Measurements from ENCODE around the gene RTBDN.
"Not testable (repeated sequence)": the region's sequence is repeated elsewhere in the genome, so short reads cannot be mapped to it uniquely, and the experiment has no call there.

RTBDN gene

DNA sequence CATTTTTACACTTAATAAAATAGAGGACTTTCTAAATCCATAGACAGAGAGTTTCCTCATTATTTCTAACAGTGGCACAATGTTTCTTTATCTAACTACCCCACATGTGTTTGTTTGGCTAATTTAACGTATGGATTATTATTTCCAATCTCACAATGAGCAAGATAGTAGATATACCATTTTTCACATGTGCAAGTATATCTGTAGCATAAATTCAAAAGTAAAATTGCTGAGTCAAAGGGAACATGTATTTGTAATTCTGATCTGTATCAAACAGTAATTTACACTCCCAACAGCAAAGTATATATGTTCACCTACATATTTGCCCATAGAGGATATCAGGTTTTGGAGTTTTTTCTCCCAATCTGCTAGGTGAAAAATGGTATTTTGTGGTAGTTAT, 22.3 kb upstream of the RTBDN start:
- DNase-seq = no peak

DNA sequence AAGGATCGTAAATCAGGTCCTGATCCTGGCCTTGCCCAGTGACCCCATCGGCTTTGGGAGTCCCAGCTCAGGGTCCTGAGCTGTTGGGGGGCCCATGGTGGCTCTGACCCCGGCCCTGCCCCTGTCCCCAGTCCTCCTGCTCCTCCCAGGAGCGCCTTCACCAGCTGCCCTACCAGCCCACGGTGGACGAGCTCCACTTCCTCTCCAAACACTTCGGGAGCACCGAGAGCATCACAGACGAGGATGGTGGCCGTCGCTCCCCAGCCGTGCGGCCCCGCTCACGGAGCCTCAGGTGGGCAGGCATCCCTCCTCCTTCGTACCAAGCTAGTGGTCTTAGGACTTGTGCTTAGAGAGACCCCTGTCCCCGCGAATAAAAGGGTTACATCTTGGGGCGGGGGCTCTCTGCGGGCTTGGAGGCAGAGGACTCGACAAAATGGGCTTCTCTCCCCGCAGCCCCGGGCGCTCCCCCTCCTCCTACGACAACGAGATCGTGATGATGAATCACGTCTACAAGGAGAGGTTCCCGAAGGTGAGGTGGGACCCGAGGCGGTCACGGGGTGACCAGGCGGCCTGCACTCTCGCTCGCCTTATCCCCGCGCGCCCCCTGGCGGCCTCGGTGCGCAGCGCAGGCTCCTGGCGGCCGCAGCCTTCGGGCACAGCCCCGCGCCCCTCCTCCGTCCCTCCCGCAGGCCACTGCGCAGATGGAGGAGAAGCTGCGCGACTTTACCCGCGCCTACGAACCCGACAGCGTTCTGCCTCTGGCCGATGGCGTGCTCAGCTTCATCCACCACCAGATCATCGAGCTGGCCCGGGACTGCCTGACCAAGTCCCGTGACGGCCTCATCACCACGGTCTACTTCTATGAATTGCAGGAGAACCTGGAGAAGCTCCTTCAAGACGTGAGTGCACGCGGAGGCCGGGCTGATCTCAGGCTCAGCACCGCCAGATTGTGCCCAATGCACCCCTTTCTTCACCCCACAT, 13.1 kb upstream of the RTBDN start:
- DNase-seq = peak; percentile 22

DNA sequence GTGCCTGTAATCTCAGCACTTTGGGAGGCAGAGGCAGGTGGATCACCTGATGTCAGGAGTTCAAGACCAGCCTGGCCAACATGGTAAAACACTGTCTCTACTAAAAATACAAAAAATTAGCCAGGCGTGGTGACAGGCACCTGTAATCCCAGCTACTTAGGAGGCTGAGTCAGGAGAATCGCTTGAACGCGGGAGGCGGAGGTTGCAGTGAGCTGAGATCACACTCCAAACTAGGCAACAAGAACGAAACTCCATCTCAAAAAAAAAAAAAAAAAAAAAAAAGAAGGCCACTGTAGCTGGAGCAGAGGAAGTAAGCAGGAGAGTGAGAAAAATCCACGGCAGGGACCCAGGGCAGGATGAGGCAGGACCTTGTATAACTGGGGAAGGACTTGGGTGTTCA, 12.2 kb upstream of the RTBDN start:
- not testable (repeated sequence) for DNase-seq

DNA sequence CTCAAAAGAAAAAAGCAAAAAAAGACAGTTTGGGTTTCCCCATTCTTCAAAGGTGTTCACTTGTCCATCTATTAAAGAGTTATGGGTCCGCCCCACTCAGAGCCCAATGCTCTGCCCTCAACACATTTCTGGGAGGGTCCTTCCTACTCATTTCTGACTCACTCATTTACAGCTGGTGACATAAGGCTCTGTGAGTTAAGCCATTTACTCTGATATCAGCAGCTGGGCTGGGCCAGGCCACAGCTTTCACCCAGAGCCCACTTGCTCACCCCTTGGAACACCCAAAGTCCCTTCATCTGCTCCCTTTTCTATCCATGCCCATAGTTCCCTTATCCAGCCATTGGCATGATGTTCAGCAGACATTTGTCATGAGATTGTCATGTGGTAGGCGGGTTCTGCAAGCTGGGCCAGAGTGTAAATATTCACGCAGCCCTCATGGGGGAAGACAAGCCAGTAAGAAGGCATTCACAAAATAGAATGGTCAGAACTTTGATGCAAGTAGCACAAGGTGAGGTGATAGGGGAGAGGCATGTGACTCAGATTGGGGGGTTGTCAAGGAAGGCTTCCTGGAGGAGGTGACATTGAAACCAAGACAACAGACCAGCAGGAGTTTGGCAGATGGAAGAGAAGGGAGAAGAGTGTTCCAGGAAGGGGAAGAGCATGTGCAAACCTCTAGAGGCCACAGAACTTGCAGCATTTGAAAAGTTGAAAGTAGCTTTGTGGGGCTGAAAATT, 9.8 kb upstream of the RTBDN start:
- no peak for DNase-seq

DNA sequence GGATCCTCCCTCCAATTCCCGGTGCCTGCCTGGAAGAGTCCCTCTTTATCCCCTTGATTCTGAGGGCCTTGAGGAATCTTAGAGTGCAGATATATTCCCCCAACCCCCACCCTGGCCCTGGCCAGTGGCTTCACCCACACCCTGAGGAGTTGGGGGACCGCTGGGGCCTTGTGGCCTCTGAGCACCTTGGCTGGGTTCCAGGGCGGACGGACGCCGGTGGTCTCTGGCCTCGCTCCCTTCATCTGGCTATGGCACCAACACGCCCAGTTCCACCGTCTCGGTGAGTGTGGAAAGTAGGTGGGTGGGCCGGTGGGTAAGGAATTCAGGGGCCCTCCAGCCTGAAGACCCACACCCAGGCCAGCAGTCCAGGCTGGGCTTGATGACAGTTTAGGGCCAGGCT, 8.9 kb upstream of the RTBDN start:
- DNase-seq = no peak

DNA sequence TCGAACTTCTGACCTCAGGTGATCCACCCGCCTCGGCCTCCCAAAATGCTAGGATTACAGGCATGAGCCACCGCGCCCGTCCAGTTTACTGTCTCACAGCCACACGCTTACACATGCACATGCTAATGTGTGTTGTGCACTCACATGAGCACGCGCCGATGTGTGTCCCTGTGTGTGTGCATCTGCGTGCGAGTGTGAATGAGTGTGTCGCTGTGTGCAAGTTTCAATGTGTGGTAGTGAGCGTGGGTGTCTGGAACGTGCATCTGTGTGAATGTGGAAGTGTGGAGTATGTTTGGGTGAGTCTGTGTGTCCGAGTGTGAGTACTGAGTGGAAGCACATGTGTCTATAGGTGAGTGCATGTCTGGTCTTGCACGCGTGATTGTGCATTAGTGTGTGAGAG, 8.1 kb upstream of the RTBDN start:
- DNase-seq = no peak

DNA sequence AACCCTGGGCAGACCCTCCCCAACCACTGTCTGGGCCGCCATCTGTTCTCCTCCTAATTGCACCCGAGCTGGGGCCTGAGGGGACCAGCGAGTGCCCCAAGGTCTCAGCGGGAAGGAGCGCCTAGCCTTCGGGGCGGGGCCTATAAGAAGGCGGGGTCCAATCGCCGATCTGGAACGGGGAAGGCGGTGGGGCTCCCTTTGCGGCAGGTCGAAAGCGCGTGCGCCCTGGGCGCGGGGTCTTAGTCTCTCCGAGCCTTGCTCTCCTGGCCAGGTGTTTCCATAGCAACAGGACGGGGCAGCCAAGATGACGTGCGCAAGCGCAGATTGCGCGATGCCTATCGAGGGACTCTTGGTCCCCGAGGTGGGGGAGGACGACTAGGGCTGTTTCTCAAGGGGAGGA, 6.7 kb upstream of the RTBDN start:
- DNase-seq = no peak

DNA sequence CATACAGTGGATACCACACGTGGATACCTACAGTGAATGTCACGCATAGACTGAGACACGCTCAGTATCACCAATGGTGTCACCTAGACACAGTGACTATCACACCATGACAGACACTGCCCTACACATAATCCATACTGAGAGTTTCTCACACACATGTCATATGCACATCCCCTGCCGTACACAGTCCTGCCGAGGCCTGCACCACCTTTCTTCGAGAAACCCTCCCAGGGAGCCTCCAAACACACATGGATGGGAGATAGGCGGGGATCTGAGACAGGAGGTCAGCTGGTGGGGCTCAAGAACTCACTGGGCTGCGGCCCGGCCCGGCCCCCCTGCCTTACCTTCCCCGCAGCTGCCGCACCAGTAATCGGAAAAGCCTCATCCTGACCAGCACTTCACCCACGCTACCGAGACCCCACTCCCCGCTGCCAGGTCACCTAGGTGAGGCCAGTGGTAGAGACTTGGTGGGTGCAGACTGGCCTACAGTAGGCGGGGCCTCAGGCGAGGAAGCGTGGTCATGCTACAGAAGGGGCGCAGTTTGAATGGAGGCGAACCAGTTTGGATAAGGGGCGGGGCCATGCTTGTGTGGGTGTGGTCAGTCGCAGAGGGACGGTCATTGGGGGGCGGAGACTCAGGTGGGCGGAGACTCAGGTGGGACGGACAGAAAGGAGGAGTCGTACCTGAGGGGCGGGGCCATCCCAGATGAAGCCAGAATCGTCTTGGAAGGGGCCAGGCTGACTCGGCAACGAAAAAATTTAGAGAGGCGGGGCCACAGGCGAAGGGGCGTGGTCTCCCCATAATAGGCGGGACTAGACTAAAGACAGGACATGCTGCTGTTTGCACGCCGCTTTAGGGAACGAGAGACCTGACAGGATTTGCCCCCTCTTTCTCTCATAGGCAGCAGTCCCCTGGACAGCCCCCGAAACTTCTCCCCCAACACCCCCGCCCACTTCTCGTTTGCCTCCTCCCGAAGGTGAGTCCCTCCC, 6.0 kb upstream of the RTBDN start:
- DNase-seq = no peak

DNA sequence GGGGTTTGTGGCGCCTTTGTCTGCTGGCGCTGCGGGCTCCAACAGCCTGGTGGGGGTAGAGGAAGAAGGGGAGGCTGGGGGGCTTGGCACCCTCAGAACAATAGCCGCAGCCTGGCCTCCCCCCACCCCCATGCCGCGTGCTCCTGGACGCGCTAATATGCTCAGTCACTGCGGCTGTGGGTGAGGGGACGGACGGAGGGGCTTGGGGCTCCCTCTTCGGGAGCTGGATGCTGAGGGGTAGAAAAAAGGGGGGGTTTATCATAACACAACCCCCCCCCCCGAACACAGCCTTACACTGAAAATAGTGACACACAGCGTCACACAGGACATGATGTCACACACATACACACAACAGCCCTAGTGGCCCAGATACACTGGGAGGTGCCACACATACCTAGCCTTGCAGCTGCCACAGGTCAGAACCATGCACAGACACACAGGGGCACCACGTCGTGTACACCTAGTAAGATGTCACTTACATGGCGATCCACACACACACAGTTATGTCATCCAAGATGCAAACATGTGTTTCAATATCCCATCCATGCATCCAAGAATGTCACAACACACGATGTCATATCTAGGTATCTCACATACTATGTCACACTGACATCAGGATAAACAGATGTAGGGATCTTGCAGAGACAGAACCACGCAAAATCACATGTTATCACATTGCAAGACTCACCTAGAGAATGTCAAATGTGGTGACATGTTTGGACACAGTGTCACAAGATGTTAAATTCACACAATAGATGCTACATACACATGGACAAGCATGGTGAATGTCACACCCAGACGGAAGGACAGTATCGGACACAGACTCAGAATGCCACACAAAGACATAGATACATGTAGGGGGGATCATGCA, 4.7 kb upstream of the RTBDN start:
- no peak for DNase-seq

DNA sequence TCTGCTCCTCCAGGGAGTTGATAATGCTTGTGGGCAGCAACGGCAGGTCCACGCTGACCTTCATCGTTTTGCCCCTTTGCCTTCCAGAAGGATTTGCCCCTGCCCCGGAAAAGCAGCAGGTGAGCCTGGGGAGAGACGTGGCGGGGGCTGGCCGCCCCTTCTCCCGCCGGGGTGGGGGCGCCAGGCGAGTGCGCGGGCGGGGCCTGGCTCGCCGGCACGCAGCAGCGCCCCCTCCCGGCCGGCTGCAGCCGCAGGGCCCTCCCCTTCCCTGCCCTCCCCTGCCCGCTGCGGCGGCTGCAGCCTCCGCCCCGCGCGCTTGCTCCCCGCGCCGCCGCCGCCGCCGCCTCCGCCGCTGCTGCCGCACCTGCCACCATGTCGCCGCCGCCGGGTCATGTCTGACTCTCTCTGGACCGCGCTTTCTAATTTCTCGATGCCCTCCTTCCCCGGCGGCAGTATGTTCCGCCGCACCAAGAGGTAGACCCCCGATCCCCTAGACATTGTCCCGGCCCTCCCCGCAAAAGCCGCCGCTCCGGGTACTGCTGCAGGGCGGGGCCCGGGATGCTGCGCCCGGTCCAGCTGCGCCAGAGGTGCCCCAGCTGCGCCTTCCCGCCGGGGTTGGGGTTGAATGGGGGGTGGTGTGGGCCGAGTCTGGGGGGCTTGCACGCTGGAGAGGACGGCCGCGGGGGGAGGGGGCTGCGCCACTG, 4.0 kb upstream of the RTBDN start, which contains the start of gene MAST1:
Gene MAST1, plus strand, starts transcription at position 334 of the 704 bp plus-strand sequence. Its CDS starts 58 bp downstream, at position 392.
- DNase-seq = peak; percentile 35

DNA sequence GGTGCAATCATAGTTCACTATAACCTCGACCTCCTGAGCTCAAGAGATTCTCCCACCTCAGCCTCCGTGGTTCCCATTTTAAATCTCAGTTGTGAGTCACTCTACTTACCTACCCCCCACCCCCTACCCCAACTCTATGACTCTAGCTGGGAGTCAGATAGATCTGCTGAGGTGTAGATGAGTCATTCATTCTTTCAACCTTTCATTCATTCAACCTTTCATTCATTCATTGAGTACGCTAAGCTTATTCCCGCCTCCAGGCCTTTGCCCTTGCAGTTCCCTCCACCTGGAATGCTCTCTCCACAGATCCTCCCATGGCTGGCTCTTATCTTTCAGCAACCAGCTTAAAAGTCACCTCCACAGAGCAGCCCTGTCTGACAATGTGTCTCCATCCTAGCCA, 2.8 kb upstream of the RTBDN start:
- DNase-seq = no peak

DNA sequence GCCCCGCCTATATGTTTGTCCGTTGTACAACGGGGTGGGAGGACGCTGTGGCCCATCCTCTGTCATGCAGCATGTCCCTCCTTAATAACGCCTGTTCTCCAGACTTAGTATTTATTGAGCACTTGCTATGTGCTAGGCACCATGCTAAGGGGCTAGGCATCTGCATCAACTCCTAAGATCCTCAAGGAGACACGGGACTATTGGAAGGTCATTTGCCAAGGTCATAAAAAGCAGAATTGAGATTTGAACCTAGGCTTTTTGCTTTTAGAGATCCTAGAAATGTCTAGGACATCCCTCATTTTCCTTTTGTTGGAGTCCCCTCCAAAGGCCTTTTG, 2.1 kb upstream of the RTBDN start:
- no peak for DNase-seq

DNA sequence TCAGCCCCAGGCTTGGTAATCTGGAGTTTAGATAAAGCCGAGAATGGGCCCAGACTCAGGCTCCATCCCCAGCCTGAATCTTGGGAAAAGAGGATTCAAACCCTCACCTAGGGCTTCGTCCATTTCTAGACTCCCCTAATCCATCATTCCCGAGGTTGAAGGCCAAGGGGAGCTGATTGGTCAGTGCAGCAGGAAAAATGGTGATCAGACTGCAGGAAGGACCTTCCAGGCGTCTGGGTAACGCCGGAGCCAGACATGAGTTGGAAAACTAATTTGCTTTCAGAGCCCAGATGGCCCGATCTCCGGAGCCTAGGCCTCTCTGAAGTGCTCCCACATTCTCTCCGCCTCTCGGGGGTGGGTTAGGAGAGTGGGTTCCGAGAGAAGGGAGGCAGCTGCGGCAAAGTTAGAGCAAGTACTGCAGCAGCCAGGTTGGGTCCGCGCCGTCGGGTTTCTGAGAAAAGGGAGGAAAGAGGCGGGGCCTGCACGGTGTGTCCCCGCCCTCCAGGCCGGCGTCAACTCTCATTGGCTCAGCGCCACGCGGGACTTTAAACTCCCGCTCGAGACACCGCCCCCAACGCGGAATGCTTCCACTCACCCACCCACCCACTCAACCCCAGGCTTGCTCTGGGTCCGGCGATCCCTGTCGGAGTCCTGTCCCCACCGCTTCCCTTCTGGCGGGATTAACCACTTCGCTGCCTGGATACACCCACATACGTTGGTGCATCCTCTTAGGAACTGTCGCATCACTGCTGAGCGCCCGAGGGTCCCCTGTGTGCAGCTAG, 788 bp upstream of the RTBDN start:
- peak; percentile 25 for DNase-seq

DNA sequence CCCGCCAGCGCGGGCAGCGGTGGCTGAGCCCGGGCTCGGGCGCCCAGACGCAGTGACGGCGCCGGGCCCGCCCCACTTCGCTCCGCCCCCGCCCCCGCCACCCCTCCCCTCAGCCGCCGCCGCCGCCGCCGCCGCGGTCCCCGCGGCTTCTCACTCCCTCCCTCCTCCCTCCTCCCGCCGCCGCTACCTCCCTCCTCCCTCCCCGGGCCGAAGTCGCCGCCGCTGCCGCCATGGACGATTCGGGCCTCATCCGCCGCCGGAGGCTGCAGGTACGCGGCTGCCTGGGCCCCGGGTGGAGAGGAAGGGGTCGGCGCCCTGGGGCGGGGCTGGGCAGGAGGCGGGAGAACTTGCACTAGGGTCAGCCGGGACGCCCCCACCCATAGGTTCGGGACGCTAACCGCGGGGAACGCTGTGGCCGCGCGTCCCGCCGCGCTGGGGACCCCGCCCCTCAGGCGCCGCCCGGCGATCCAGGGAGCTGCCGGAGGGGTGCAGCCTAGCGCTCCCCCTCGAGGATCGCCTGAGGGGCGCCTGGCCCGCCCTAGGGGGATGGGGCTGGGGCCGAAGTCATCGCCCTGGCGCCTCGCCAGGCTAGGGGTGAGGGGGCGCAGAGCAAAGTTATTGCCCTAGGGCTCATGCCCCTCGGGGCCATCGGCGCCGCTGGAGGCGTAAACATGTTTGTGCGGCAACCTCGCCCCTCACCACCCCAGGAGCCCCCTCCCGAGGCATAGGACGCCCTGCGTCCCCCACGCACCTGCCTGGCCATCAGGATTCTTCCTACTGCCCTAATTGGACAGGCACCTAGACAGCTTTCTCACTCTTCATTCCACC, 427 bp downstream of the RTBDN start:
- DNase-seq = peak; percentile 12

DNA sequence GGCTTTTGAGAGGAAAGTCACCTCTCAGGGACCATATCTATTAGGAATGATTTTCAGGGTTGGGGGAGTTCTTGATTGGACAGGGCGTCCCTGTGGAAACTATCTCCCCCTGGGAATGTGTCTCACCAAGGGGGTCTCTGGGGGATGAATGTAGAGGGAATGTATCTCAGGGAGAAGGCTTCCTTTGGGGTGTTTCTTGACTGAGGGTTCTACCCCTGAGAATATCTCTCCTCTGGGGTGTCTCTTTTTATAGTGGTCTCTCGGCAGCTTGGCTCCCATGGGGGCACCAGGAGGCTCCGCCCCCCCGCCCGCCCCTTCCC, 1.0 kb downstream of the RTBDN start:
- DNase-seq = no peak

DNA sequence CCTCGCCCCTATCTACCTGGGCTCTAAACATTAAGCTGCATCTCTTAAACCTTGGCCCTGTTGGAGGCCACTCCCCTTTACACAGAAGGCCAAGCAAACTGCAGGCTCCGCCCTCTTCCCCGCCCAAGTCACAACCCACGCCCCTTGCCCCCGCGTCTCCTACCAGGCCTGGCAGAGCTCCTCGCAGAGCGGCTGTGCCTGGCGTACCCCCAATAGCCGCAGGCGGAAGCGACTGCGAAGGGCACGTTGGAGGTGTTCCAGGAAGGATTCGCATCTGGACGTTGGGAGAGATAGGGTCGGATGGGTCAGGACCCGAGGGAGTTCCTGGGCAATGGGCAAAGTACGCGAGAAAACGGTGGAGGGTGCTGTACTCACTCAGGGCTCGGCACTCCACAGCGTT, 5.9 kb downstream of the RTBDN start:
- peak; percentile 16 for DNase-seq

DNA sequence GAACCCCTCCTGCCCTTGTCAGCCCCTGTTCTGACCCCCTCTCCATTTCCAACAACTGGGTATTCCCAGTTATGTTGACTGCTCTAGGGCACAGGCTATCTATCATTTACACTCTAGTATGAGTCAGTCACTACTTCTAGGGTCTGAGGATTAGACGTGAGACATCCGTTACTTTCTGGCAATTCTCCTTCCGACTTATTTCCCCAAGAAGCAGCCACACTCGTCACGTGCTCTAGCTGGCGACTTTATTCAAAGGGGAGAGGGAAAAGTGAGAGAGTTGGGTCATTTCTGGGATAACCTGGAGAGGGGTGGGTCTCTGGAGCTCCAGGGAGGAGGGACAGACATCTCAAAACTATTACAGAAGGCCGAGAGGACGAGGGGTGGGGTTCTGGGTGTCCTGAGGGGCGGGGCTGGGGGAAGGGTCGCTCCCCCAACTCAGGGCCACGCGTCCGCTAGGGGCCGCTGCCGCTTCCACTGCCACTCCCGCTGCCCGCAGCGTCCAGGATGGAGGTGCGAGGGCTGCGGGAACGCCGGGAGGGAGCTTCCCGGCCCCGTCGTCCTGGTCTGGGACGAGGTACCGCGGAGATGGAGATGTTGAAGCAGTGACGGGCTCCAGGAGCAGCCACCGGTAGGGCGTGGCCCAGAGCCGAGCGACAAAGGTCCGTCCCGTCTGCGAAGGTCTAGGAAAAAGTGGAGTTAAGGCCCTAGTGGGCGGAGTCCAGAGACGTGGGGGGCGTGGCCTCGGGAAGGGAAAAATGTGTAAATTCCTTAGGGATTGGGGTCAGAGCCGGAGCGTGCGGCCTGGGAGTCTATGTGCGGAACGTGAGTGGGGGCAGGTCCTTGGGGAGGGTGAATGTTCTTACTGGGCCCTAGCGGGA, 8.9 kb downstream of the RTBDN start:
- no peak for DNase-seq

DNA sequence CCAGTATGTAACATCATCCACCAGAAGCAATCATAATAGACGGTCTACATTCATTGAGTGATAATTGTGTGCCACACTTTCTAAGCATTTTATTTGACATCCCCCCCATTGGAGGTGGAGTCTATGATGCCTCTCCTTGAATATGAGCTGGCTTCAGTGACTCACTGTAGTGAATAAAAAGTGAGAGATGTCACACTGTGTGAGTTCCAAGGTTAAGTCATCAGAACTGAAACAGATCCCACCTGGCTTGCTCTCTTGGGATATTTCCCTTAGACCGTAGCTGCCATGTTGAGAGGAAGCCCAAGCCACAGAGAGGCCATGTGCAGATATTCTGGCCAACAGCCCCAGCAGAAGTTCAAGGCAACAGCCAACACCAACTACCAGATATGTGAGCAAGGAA, 12.6 kb downstream of the RTBDN start:
- no peak for DNase-seq

DNA sequence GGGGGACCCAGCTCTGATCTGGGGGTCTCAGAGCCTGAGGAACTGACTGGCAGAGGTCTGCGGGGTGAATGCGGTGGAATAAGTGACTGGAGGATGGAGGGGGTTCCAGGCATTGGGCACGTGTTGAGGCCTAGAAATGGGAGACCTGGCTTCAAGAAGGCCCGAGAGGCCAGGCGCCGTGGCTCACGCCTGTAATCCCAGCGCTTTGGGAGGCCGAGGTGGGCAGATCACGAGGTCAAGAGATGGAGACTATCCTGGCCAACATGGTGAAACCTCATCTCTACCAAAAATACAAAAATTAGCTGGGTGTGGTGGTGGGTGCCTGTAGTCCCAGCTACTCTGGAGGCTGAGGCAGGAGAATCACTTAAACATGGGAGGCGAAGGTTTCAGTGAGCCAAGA, 16.6 kb downstream of the RTBDN start:
- not testable (repeated sequence) for DNase-seq

Measured in NCI-H748 treated with DMSO at 0.1 percent for 48 hours (cell line).